ENCODE results near the gene FHOD3. TPM values are rescaled to one million over a fixed set of nuclear protein-coding genes. Genes with fewer than 3 reads are reported as not detected.
A peak's percentile ranks its signal among the peaks of the same experiment; 100 is the strongest.

FHOD3 gene
- total RNA-seq, 2 donors from 2014 or later = 2.8 to 3.1 TPM

- TF ChIP-seq, protein P1, sequence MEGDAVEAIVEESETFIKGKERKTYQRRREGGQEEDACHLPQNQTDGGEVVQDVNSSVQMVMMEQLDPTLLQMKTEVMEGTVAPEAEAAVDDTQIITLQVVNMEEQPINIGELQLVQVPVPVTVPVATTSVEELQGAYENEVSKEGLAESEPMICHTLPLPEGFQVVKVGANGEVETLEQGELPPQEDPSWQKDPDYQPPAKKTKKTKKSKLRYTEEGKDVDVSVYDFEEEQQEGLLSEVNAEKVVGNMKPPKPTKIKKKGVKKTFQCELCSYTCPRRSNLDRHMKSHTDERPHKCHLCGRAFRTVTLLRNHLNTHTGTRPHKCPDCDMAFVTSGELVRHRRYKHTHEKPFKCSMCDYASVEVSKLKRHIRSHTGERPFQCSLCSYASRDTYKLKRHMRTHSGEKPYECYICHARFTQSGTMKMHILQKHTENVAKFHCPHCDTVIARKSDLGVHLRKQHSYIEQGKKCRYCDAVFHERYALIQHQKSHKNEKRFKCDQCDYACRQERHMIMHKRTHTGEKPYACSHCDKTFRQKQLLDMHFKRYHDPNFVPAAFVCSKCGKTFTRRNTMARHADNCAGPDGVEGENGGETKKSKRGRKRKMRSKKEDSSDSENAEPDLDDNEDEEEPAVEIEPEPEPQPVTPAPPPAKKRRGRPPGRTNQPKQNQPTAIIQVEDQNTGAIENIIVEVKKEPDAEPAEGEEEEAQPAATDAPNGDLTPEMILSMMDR (conservative IDR thresholded peaks at IDR 0.05) = no peak
- Histone ChIP-seq H3K27ac (ENCODE audit: low read depth, low read length) (peak overlapping the region; percentile 61), H3K36me3 (ENCODE audit: control insufficient read depth, insufficient read depth, low read length) (no peaks in the 10 kb centered on the region), H3K9ac (ENCODE audit: extremely low read depth, low read length, poor library complexity, severe bottlenecking) (no peak overlapping the region), H3K4me3 (ENCODE audit: low read length) (no peak overlapping the region), H3K27me3 (ENCODE audit: control insufficient read depth, insufficient read depth, low read length, poor library complexity, severe bottlenecking) (no peaks in the 10 kb centered on the region), H3K9me3 (ENCODE audit: control insufficient read depth, low read length) (no peaks in the 10 kb centered on the region), H3K4me1 (ENCODE audit: control insufficient read depth, insufficient read depth, low read length) (peaks cover 45% of the 10 kb centered on the region)
- 59 to 87% methylated on average over 5 of the region's 5 CpGs for WGBS, 2 experiments (ENCODE audit: insufficient coverage in 1 of 2, insufficient read length in 1 of 2)
- no peak overlapping the region for H3K27ac Mint-ChIP-seq
- H3K4me3 Mint-ChIP-seq = no peak overlapping the region
- peaks cover 46% of the 10 kb centered on the region for H3K4me1 Mint-ChIP-seq
- no peaks in the 10 kb centered on the region for H3K27me3 Mint-ChIP-seq (ENCODE audit: insufficient read depth)
- H3K9me3 Mint-ChIP-seq = no peaks in the 10 kb centered on the region
- no peaks in the 10 kb centered on the region for H3K36me3 Mint-ChIP-seq (ENCODE audit: low read depth)
- no peak for DNase-seq
Measured at GRCh38 chr18:36471393-36471792, 173.9 kb downstream of the FHOD3 start.

DNA sequence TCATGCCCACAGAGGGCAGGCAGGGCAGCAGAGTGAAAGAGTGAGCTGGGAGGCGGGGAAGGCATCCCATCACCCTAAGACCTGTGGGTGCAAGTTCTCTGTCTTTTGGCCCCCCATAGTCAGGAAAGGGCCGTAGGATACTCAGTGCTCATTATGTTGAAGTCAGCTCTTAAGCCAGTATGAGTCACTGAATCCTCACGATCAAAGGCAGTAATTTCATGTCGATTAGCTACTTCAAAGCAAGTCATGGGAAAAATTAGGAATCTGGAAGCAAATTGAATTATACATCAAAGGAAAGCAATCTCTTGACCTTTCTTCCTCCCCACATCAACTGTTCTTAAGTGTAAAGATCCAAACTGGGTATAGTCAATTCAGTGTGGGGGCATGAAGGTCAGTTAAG, 178.9 kb downstream of the FHOD3 start:
- H3K36me3 ChIP-seq (ENCODE audit: control insufficient read depth, insufficient read depth, low read length) = no peaks in the 10 kb centered on the region
- no peak overlapping the region for H3K27ac ChIP-seq (ENCODE audit: low read depth, low read length)
- no peaks in the 10 kb centered on the region for H3K36me3 Mint-ChIP-seq (ENCODE audit: low read depth)
- H3K27me3 Mint-ChIP-seq (ENCODE audit: insufficient read depth) = no peaks in the 10 kb centered on the region
- H3K9me3 Mint-ChIP-seq = no peaks in the 10 kb centered on the region
- no peak overlapping the region for H3K27ac Mint-ChIP-seq
- no peak overlapping the region for H3K9ac ChIP-seq (ENCODE audit: extremely low read depth, low read length, poor library complexity, severe bottlenecking)
- H3K4me3 ChIP-seq (ENCODE audit: low read length) = no peak overlapping the region
- no peak overlapping the region for H3K4me3 Mint-ChIP-seq
- peaks cover 3% of the 10 kb centered on the region for H3K4me1 ChIP-seq (ENCODE audit: control insufficient read depth, insufficient read depth, low read length)
- TF ChIP-seq, protein P1 (conservative IDR thresholded peaks at IDR 0.05) = no peak
- H3K27me3 ChIP-seq (ENCODE audit: control insufficient read depth, insufficient read depth, low read length, poor library complexity, severe bottlenecking) = no peaks in the 10 kb centered on the region
- H3K9me3 ChIP-seq (ENCODE audit: control insufficient read depth, low read length) = no peaks in the 10 kb centered on the region
- WGBS, 2 experiments (ENCODE audit: insufficient coverage in 1 of 2, insufficient read length in 1 of 2) = 67 to 88% methylated on average over 1 to 4 of the region's 4 CpGs
- peaks cover 12% of the 10 kb centered on the region for H3K4me1 Mint-ChIP-seq
- DNase-seq = no peak

- TF ChIP-seq, protein P1 (conservative IDR thresholded peaks at IDR 0.05) = no peak
- Histone ChIP-seq H3K36me3 (ENCODE audit: control insufficient read depth, insufficient read depth, low read length) (no peaks in the 10 kb centered on the region), H3K9me3 (ENCODE audit: control insufficient read depth, low read length) (no peaks in the 10 kb centered on the region), H3K4me1 (ENCODE audit: control insufficient read depth, insufficient read depth, low read length) (peaks cover 10% of the 10 kb centered on the region), H3K4me3 (ENCODE audit: low read length) (no peak overlapping the region), H3K27me3 (ENCODE audit: control insufficient read depth, insufficient read depth, low read length, poor library complexity, severe bottlenecking) (no peaks in the 10 kb centered on the region), H3K9ac (ENCODE audit: extremely low read depth, low read length, poor library complexity, severe bottlenecking) (no peak overlapping the region), H3K27ac (ENCODE audit: low read depth, low read length) (no peak overlapping the region)
- Mint-ChIP-seq H3K4me1 (peaks cover 16% of the 10 kb centered on the region), H3K36me3 (ENCODE audit: low read depth) (no peaks in the 10 kb centered on the region), H3K9me3 (no peaks in the 10 kb centered on the region), H3K4me3 (no peak overlapping the region), H3K27me3 (ENCODE audit: insufficient read depth) (no peaks in the 10 kb centered on the region), H3K27ac (no peak overlapping the region)
- WGBS, 2 experiments (ENCODE audit: insufficient coverage in 1 of 2, insufficient read length in 1 of 2) = 90 to 94% methylated on average over 1 to 3 of the region's 3 CpGs
- DNase-seq = no peak
Measured at GRCh38 chr18:36477776-36478175, 180.3 kb downstream of the FHOD3 start.
